ENCODE results near the gene GSG1.
"Not testable (repeated sequence)": the region's sequence is repeated elsewhere in the genome, so short reads cannot be mapped to it uniquely, and the experiment has no call there.

Gene GSG1

GRCh38 chr12:13084898-13085640 lies 18.4 kb downstream of the GSG1 start:
- H3K4me1 ChIP-seq, result no peaks in the 10 kb centered on the region
- H3K9me3 ChIP-seq, result no peaks in the 10 kb centered on the region
- H3K27ac ChIP-seq, result no peak overlapping the region
- TF ChIP-seq, protein P1, sequence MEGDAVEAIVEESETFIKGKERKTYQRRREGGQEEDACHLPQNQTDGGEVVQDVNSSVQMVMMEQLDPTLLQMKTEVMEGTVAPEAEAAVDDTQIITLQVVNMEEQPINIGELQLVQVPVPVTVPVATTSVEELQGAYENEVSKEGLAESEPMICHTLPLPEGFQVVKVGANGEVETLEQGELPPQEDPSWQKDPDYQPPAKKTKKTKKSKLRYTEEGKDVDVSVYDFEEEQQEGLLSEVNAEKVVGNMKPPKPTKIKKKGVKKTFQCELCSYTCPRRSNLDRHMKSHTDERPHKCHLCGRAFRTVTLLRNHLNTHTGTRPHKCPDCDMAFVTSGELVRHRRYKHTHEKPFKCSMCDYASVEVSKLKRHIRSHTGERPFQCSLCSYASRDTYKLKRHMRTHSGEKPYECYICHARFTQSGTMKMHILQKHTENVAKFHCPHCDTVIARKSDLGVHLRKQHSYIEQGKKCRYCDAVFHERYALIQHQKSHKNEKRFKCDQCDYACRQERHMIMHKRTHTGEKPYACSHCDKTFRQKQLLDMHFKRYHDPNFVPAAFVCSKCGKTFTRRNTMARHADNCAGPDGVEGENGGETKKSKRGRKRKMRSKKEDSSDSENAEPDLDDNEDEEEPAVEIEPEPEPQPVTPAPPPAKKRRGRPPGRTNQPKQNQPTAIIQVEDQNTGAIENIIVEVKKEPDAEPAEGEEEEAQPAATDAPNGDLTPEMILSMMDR (IDR thresholded peaks at IDR 0.05), result no peak
- H3K4me3 ChIP-seq, result no peak overlapping the region
- intact Hi-C loops (cut with DNase I; ENCODE audit: low total_unique reads), result no loop called here
- no peaks in the 10 kb centered on the region for H3K27me3 ChIP-seq
- peaks cover 0 to 21% (median 13%) of the 10 kb centered on the region in 3 donors for H3K36me3 ChIP-seq
- no peak for DNase-seq

DNA sequence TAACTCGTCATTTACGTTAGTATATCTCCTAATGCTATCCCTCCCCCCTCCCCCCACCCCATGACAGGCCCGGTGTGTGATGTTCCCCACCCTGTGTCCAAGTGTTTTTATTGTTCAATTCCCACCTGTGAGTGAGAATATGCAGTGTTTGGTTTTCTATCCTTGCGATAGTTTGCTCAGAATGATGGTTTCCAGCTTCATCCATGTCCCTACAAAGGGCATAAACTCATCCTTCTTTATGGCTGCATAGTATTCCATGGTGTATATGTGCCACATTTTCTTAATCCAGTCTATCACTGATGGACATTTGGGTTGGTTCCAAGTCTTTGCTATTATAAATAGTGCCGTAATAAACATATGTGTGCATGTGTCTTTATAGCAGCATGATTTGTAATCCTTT lies 19.8 kb downstream of the GSG1 start:
- H3K9me3 ChIP-seq; intact Hi-C loops (cut with DNase I; ENCODE audit: low total_unique reads); H3K27me3 ChIP-seq; H3K4me1 ChIP-seq; DNase-seq; H3K27ac ChIP-seq; H3K4me3 ChIP-seq: not testable (repeated sequence)
- H3K36me3 ChIP-seq, result peaks cover 0 to 31% (median 21%) of the 10 kb centered on the region in 3 donors

DNA sequence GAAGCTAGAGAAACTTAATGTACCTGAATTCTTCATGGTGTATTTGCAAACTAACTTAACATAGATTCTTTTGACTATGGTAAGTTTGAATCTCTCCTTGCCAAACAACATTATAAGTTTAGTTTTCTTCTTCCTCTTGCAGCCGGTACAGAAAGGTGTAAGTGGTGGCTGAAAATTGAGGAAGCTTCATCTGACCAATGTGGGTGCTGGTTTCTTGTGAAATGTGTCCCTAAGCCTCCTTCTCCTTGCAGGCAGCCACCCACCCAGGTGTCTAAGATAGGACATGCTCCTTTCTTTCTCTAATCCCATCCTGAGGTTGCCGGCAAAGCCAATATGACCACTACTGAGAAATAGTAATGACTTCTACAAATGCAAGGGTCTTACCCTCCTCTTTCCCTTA lies 20.6 kb downstream of the GSG1 start:
- intact Hi-C loops (cut with DNase I; ENCODE audit: low total_unique reads), result no loop called here
- H3K4me1 ChIP-seq, result no peaks in the 10 kb centered on the region
- peaks cover 0 to 31% (median 21%) of the 10 kb centered on the region in 3 donors for H3K36me3 ChIP-seq
- no peak overlapping the region for H3K27ac ChIP-seq
- TF ChIP-seq, protein P1 (IDR thresholded peaks at IDR 0.05), result no peak
- DNase-seq, result no peak
- no peaks in the 10 kb centered on the region for H3K9me3 ChIP-seq
- H3K27me3 ChIP-seq, result no peaks in the 10 kb centered on the region
- H3K4me3 ChIP-seq, result no peak overlapping the region

- DNase-seq, result no peak
- Histone ChIP-seq H3K4me1 (no peaks in the 10 kb centered on the region), H3K27ac (no peak overlapping the region), H3K4me3 (no peak overlapping the region), H3K9me3 (no peaks in the 10 kb centered on the region), H3K27me3 (no peaks in the 10 kb centered on the region), H3K36me3 (peaks cover 14 to 42% (median 33%) of the 10 kb centered on the region in 3 donors)
- TF ChIP-seq, protein P1 (IDR thresholded peaks at IDR 0.05), result no peak
- intact Hi-C loops (cut with DNase I; ENCODE audit: low total_unique reads), result no loop called here
These were observed 23.2 kb downstream of the GSG1 start for GRCh38 chr12:13080266-13080665.

DNA sequence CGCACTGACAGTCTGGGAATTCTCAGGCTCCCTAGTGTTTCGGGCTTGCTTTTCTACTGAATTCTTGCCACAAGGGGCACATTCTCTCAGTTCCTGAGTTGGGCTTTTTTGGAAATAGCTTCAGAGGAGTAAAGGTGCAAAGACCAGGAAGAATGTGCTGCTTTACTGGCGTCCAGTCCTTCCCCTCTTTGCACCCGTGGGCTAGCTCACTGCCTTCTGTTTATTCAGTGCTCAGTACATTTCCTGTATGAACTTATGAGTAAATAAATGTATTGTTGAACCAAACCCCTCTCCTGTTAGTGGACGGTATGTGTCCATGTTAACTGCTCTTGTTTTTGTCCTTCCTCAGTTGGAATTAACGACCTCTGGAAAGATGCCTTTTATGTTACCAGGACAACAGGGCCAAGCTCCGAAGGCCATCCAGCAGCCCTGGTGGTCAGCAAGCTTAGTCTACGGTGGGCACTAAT lies 24.0 kb downstream of the GSG1 start:
- Histone ChIP-seq H3K36me3 (peaks cover 14 to 40% (median 34%) of the 10 kb centered on the region in 3 donors), H3K4me1 (no peaks in the 10 kb centered on the region), H3K4me3 (no peak overlapping the region), H3K9me3 (no peaks in the 10 kb centered on the region), H3K27me3 (no peaks in the 10 kb centered on the region), H3K27ac (no peak overlapping the region)
- intact Hi-C loops (cut with DNase I; ENCODE audit: low total_unique reads), result no loop called here
- DNase-seq, result no peak
- TF ChIP-seq, protein P1 (IDR thresholded peaks at IDR 0.05), result no peak

DNA sequence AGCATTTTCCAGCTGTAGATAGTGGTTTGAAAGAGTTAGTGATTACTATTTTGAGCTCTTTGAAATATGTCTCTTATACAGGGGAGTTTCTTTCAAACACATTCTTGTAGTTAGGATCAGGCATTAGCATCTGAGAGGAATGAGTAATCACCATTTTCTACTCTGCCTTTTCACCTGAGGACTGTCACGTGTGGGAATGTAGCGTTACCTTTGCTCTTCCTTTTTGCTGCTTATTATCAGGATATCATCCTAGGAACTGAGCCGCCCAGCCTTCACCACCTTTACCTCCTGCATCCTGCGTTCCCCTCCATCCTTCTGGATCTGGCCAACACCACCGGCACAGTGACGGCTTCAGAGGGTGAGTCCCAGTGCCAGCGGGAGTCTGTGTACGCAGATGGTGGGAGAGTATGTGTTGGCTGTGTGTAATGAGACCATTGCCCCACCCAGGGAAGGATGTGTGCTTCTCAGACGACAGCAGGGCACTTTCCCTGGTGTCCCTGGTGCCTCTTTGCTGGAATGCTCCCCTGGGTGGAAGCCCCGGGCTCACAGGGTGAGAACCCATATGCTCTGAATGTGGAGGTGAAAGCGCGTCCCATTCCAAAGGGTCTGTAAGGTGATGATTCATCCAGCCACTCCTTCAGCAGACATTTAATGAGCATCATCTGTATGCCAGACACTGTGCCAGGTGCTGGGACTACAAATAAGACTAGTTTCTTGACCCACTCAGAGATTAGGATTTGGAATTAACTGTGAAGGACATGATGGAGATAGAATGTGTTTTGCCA lies 27.5 kb downstream of the GSG1 start:
- no peak overlapping the region for H3K4me3 ChIP-seq
- H3K27ac ChIP-seq, result no peak overlapping the region
- peaks cover 17 to 51% (median 30%) of the 10 kb centered on the region in 3 donors for H3K36me3 ChIP-seq
- intact Hi-C loops (cut with DNase I; ENCODE audit: low total_unique reads), result no loop called here
- TF ChIP-seq, protein P1 (IDR thresholded peaks at IDR 0.05), result no peak
- DNase-seq, result no peak
- H3K9me3 ChIP-seq, result no peaks in the 10 kb centered on the region
- H3K27me3 ChIP-seq, result no peaks in the 10 kb centered on the region
- no peaks in the 10 kb centered on the region for H3K4me1 ChIP-seq
